ENCODE data around the gene GPR162.
A peak's percentile ranks its signal among the peaks of the same experiment; 100 is the strongest.

GPR162 gene

GRCh38 chr12:6786416-6787094 lies 35.1 kb upstream of the GPR162 start:
- no peak for DNase-seq (ENCODE audit: low read depth)

- DNase-seq (ENCODE audit: low read depth): no peak
Measured at GRCh38 chr12:6787309-6787708, 34.3 kb upstream of the GPR162 start.

GRCh38 chr12:6788972-6789924 lies 32.4 kb upstream of the GPR162 start, which contains the start of gene CD4:
Gene CD4, plus strand, starts transcription at chr12:6789528. Its CDS starts 10,611 bp downstream, at chr12:6800139.
- peak; percentile 49 for DNase-seq (ENCODE audit: low read depth)

GRCh38 chr12:6790496-6791150 lies 31.0 kb upstream of the GPR162 start:
- peak; percentile 29 for DNase-seq (ENCODE audit: low read depth)

- no peak for DNase-seq (ENCODE audit: low read depth)
Measured at GRCh38 chr12:6791931-6792520, 29.6 kb upstream of the GPR162 start.

- peak; percentile 24 for DNase-seq (ENCODE audit: low read depth)
Measured at GRCh38 chr12:6792522-6793201, 29.0 kb upstream of the GPR162 start.

- no peak for DNase-seq (ENCODE audit: low read depth)
Measured at GRCh38 chr12:6795088-6795487, 26.5 kb upstream of the GPR162 start.

GRCh38 chr12:6796576-6796975 lies 25.0 kb upstream of the GPR162 start:
- DNase-seq (ENCODE audit: low read depth): no peak

GRCh38 chr12:6799147-6799546 lies 22.5 kb upstream of the GPR162 start:
- DNase-seq (ENCODE audit: low read depth): no peak

- DNase-seq (ENCODE audit: low read depth): no peak
Measured at GRCh38 chr12:6807170-6807569, 14.5 kb upstream of the GPR162 start.

- no peak for DNase-seq (ENCODE audit: low read depth)
Measured at GRCh38 chr12:6809056-6809455, 12.6 kb upstream of the GPR162 start.

GRCh38 chr12:6810758-6811157 lies 10.9 kb upstream of the GPR162 start:
- no peak for DNase-seq (ENCODE audit: low read depth)

GRCh38 chr12:6813363-6813762 lies 8.3 kb upstream of the GPR162 start:
- DNase-seq (ENCODE audit: low read depth): no peak

- no peak for DNase-seq (ENCODE audit: low read depth)
Measured at GRCh38 chr12:6816598-6816997, 5.0 kb upstream of the GPR162 start.

GRCh38 chr12:6817098-6817497 lies 4.5 kb upstream of the GPR162 start:
- no peak for DNase-seq (ENCODE audit: low read depth)

GRCh38 chr12:6817662-6818157 lies 3.9 kb upstream of the GPR162 start:
- no peak for DNase-seq (ENCODE audit: low read depth)

GRCh38 chr12:6818222-6818621 lies 3.4 kb upstream of the GPR162 start:
- no peak for DNase-seq (ENCODE audit: low read depth)

GRCh38 chr12:6818645-6819044 lies 3.0 kb upstream of the GPR162 start:
- DNase-seq (ENCODE audit: low read depth): no peak

- no peak for DNase-seq (ENCODE audit: low read depth)
Measured at GRCh38 chr12:6819106-6820030, 2.3 kb upstream of the GPR162 start.

GRCh38 chr12:6820166-6820565 lies 1.5 kb upstream of the GPR162 start:
- DNase-seq (ENCODE audit: low read depth): no peak

All from T-helper 22 cell (primary cell).